ENCODE measurements around the gene DHX36. TPM values are rescaled to one million over a fixed set of nuclear protein-coding genes. Genes with fewer than 3 reads are reported as not detected.

The DHX36 gene
- total and polyA plus RNA-seq, 2 experiments from 2014 or later: 29.6 to 60.9 TPM

DNA sequence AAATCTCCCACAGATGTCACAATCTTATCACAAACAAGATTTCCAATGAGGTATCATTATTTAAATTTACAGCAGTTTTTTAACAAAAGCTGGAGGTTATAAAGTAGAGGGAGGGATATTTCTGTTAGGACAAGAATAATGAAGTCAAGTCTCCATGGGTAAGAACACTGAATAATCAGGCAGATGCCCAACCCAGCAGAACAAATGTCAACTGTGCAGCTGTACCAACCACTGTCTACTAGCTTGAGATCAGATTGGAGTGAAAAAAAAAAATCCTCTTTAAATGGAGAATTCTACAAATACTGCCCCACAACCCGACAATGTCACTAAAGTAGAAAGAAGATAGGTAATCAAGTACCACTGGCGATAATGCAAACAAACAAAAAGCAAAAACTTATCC lies 30.3 kb downstream of the DHX36 start:
- no peaks in the 10 kb centered on the region for H3K27me3 ChIP-seq
- H3K9me2 ChIP-seq (replicated peaks; ENCODE audit: insufficient read depth): no peaks in the 10 kb centered on the region
- no peaks in the 10 kb centered on the region for H3K36me3 ChIP-seq (replicated peaks; ENCODE audit: insufficient read depth, low read depth)
- no peak for TF ChIP-seq EZH2 (IDR thresholded peaks at IDR 0.05; ENCODE audit: borderline replicate concordance)
- TF ChIP-seq EZH2phosphoT487 (IDR thresholded peaks at IDR 0.05; ENCODE audit: low read depth, severe bottlenecking, unreplicated experiment): no peak
- TF ChIP-seq, protein P1, sequence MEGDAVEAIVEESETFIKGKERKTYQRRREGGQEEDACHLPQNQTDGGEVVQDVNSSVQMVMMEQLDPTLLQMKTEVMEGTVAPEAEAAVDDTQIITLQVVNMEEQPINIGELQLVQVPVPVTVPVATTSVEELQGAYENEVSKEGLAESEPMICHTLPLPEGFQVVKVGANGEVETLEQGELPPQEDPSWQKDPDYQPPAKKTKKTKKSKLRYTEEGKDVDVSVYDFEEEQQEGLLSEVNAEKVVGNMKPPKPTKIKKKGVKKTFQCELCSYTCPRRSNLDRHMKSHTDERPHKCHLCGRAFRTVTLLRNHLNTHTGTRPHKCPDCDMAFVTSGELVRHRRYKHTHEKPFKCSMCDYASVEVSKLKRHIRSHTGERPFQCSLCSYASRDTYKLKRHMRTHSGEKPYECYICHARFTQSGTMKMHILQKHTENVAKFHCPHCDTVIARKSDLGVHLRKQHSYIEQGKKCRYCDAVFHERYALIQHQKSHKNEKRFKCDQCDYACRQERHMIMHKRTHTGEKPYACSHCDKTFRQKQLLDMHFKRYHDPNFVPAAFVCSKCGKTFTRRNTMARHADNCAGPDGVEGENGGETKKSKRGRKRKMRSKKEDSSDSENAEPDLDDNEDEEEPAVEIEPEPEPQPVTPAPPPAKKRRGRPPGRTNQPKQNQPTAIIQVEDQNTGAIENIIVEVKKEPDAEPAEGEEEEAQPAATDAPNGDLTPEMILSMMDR (IDR thresholded peaks at IDR 0.05; ENCODE audit: poor library complexity): no peak
- DNase-seq (ENCODE audit: low spot score): no peak
- H2AFZ ChIP-seq: no peak overlapping the region
- H3K4me1 ChIP-seq (ENCODE audit: insufficient read depth): no peaks in the 10 kb centered on the region
- no peak overlapping the region for H3K27ac ChIP-seq
- H3K4me3 ChIP-seq: no peak overlapping the region
- peaks cover 3% of the 10 kb centered on the region for H4K20me1 ChIP-seq (ENCODE audit: insufficient read depth, poor library complexity, severe bottlenecking)
- H3K79me2 ChIP-seq: peaks cover 3% of the 10 kb centered on the region
- WGBS (ENCODE audit: low lambda C conversion rate, missing lambda C conversion rate): 95% methylated on average over 2 of the region's 2 CpGs
- no peaks in the 10 kb centered on the region for H3K9me3 ChIP-seq (ENCODE audit: low read depth)
- H3K4me2 ChIP-seq: no peak overlapping the region

DNA sequence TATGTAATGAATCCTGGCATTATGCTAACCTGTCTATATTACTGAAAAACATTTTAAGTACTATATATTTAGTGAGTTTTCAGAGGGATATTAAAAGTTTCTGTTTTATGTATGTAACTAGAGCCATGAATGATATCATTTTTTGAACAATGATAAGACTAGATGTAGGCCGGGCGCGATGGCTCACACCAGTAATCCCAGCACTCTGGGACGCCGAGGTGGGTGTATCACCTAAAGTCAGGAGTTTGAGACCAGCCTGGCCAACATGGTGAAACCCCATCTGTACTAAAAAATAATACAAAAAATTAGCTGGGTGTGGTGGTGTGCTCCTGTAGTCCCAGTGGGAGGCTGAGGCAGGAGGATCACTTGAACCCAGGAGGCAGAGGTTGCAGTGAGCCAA lies 34.1 kb downstream of the DHX36 start:
- Histone ChIP-seq H2AFZ (no peak overlapping the region), H3K4me1 (ENCODE audit: insufficient read depth) (no peaks in the 10 kb centered on the region), H3K4me3 (no peak overlapping the region), H3K27ac (no peak overlapping the region), H3K9me2 (replicated peaks; ENCODE audit: insufficient read depth) (no peaks in the 10 kb centered on the region), H3K79me2 (no peaks in the 10 kb centered on the region), H3K27me3 (no peaks in the 10 kb centered on the region), H3K4me2 (no peak overlapping the region), H3K9me3 (ENCODE audit: low read depth) (no peaks in the 10 kb centered on the region), H4K20me1 (ENCODE audit: insufficient read depth, poor library complexity, severe bottlenecking) (no peaks in the 10 kb centered on the region), H3K36me3 (replicated peaks; ENCODE audit: insufficient read depth, low read depth) (no peaks in the 10 kb centered on the region)
- TF ChIP-seq, protein P1 (IDR thresholded peaks at IDR 0.05; ENCODE audit: poor library complexity): no peak
- TF ChIP-seq EZH2 (IDR thresholded peaks at IDR 0.05; ENCODE audit: borderline replicate concordance) (no peak), EZH2phosphoT487 (IDR thresholded peaks at IDR 0.05; ENCODE audit: low read depth, severe bottlenecking, unreplicated experiment) (no peak)
- no peak for DNase-seq (ENCODE audit: low spot score)
- WGBS (ENCODE audit: low lambda C conversion rate, missing lambda C conversion rate): 97% methylated on average over 5 of the region's 5 CpGs

DNA sequence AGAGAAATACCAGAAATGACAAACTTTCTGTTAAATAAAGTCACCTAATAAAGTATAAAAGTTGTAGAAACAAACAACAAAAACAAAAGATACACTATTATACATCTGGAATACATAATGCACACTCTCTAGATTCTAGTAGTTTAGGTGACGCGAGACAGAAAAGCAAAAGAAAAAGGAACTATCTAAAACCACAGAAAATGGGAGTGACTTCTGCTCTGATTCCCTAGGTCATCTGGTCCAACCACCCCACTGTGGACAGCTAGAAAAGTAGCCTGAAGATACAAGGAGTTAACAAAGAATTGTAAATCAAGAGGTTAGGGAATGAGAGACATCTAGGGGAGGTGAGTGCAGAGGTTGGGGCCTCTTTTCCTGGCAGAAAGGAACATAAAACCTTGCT lies 39.1 kb downstream of the DHX36 start:
- Histone ChIP-seq H3K4me3 (no peak overlapping the region), H3K4me1 (ENCODE audit: insufficient read depth) (no peaks in the 10 kb centered on the region), H3K27ac (no peak overlapping the region), H3K36me3 (replicated peaks; ENCODE audit: insufficient read depth, low read depth) (peaks cover 7% of the 10 kb centered on the region), H3K4me2 (no peak overlapping the region), H3K9me3 (ENCODE audit: low read depth) (no peaks in the 10 kb centered on the region), H3K79me2 (no peaks in the 10 kb centered on the region), H3K9me2 (replicated peaks; ENCODE audit: insufficient read depth) (no peaks in the 10 kb centered on the region), H4K20me1 (ENCODE audit: insufficient read depth, poor library complexity, severe bottlenecking) (no peaks in the 10 kb centered on the region), H3K27me3 (no peaks in the 10 kb centered on the region), H2AFZ (no peak overlapping the region)
- WGBS (ENCODE audit: low lambda C conversion rate, missing lambda C conversion rate): 88% methylated on average over 2 of the region's 2 CpGs
- TF ChIP-seq EZH2 (IDR thresholded peaks at IDR 0.05; ENCODE audit: borderline replicate concordance) (no peak), EZH2phosphoT487 (IDR thresholded peaks at IDR 0.05; ENCODE audit: low read depth, severe bottlenecking, unreplicated experiment) (no peak)
- TF ChIP-seq, protein P1 (IDR thresholded peaks at IDR 0.05; ENCODE audit: poor library complexity): no peak
- DNase-seq (ENCODE audit: low spot score): no peak

GRCh38 chr3:154280161-154280560 lies 44.1 kb downstream of the DHX36 start:
- H2AFZ ChIP-seq: no peak overlapping the region
- TF ChIP-seq EZH2 (IDR thresholded peaks at IDR 0.05; ENCODE audit: borderline replicate concordance): no peak
- H3K79me2 ChIP-seq: no peaks in the 10 kb centered on the region
- H3K4me2 ChIP-seq: no peak overlapping the region
- H3K4me3 ChIP-seq: no peak overlapping the region
- H3K27ac ChIP-seq: no peak overlapping the region
- H3K9me3 ChIP-seq (ENCODE audit: low read depth): no peaks in the 10 kb centered on the region
- no peaks in the 10 kb centered on the region for H4K20me1 ChIP-seq (ENCODE audit: insufficient read depth, poor library complexity, severe bottlenecking)
- WGBS (ENCODE audit: low lambda C conversion rate, missing lambda C conversion rate): 97% methylated on average over 1 of the region's 1 CpG
- no peak for DNase-seq (ENCODE audit: low spot score)
- no peaks in the 10 kb centered on the region for H3K4me1 ChIP-seq (ENCODE audit: insufficient read depth)
- H3K9me2 ChIP-seq (replicated peaks; ENCODE audit: insufficient read depth): no peaks in the 10 kb centered on the region
- H3K27me3 ChIP-seq: no peaks in the 10 kb centered on the region
- peaks cover 7% of the 10 kb centered on the region for H3K36me3 ChIP-seq (replicated peaks; ENCODE audit: insufficient read depth, low read depth)
